Measurements from ENCODE around the gene TRAPPC11. TPM values are rescaled to one million over a fixed set of nuclear protein-coding genes. Genes with fewer than 3 reads are reported as not detected.

TRAPPC11 gene
- total RNA-seq, 1 experiment from 2014 or later: 21.5 TPM

GRCh38 chr4:183686461-183686860 is 27.4 kb downstream of the TRAPPC11 start:
- DNase-seq: no peak
- H3K27me3 Mint-ChIP-seq (ENCODE audit: unreplicated experiment): no peaks in the 10 kb centered on the region
- no TSS peak for BruUV-seq (replicated peaks)
- no peak for TF ChIP-seq CTCF (IDR thresholded peaks at IDR 0.05; ENCODE audit: unreplicated experiment)
- no peak overlapping the region for H3K27ac Mint-ChIP-seq (ENCODE audit: unreplicated experiment)
- no peak overlapping the region for H3K4me3 Mint-ChIP-seq (ENCODE audit: low read depth, unreplicated experiment)
- intact Hi-C loops (cut with micrococcal nuclease; ENCODE audit: unreplicated experiment): no loop called here
- CTCF ChIA-PET: no interaction called here
- no peaks in the 10 kb centered on the region for H3K4me1 Mint-ChIP-seq (ENCODE audit: low read depth, unreplicated experiment)
- peaks cover 5% of the 10 kb centered on the region for H3K36me3 Mint-ChIP-seq (ENCODE audit: insufficient read depth, unreplicated experiment)
- H3K9me3 Mint-ChIP-seq (ENCODE audit: low read depth, unreplicated experiment): no peaks in the 10 kb centered on the region

DNA sequence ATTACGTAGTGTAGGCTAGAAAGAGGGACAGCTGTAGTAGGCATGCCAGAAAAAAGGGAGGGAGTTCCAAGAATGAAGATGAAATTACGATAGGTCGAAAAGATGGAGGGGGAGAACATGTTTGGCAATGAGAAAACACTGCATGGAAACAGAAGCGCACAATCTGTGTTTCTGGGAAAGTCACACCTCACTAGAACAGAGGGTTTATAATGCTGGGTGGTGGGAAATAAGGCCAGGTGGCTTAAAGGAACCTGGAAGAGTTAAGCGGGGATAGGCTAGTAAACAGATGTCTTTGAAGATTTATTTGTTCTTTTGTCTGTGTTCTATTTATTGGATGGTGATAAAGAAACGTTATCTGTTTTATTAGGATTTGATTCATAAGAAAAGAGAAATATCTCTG is 29.1 kb downstream of the TRAPPC11 start:
- DNase-seq: no peak
- TF ChIP-seq CTCF (IDR thresholded peaks at IDR 0.05; ENCODE audit: unreplicated experiment): no peak
- Mint-ChIP-seq H3K27me3 (ENCODE audit: unreplicated experiment) (no peaks in the 10 kb centered on the region), H3K9me3 (ENCODE audit: low read depth, unreplicated experiment) (no peaks in the 10 kb centered on the region), H3K27ac (ENCODE audit: unreplicated experiment) (no peak overlapping the region), H3K4me1 (ENCODE audit: low read depth, unreplicated experiment) (no peaks in the 10 kb centered on the region), H3K4me3 (ENCODE audit: low read depth, unreplicated experiment) (no peak overlapping the region), H3K36me3 (ENCODE audit: insufficient read depth, unreplicated experiment) (peaks cover 5% of the 10 kb centered on the region)
- CTCF ChIA-PET: no interaction called here
- no TSS peak for BruUV-seq (replicated peaks)
- intact Hi-C loops (cut with micrococcal nuclease; ENCODE audit: unreplicated experiment): no loop called here

DNA sequence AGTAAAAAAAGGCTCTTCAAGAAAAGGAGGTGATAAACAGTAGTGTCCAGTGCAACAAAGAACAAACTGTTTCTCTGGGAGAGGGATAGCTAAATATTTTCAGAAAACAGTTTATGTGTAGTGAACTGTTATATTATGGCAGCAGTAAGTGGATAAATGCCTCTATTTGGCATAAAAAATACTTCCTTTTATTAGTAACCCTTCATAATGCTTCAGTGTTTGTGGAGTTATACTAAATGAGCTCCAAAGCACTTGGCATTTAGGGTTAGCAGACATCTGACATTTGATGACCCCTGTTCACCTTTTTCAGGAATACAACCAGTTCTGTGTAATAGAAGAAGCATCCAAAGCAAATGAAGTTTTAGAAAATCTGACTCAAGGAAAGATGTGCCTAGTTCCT is 31.9 kb downstream of the TRAPPC11 start:
- Mint-ChIP-seq H3K4me1 (ENCODE audit: low read depth, unreplicated experiment) (no peaks in the 10 kb centered on the region), H3K36me3 (ENCODE audit: insufficient read depth, unreplicated experiment) (no peaks in the 10 kb centered on the region)
- DNase-seq: no peak

DNA sequence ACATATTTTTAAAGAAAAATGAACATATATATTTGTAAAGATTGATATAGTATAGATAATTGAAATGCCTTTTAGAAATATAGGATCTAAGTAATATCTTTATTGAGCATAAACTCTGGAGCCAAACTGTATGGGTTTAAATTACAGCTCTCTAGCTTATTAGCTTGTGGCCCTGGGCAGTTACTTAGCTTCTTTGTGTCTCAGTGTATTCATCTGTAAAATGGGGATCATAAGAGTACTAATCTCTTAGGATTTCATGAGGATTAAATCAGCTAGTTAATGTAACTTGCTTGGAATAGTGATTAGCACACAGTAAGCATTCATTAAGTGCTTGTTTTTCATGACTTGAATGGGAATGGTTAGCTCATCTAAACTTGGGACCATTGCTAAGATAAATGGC is 32.8 kb downstream of the TRAPPC11 start:
- no peak for DNase-seq
- H3K4me1 Mint-ChIP-seq (ENCODE audit: low read depth, unreplicated experiment): no peaks in the 10 kb centered on the region
- no peak overlapping the region for H3K4me3 Mint-ChIP-seq (ENCODE audit: low read depth, unreplicated experiment)
- CTCF ChIA-PET: no interaction called here
- no peak overlapping the region for H3K27ac Mint-ChIP-seq (ENCODE audit: unreplicated experiment)
- H3K36me3 Mint-ChIP-seq (ENCODE audit: insufficient read depth, unreplicated experiment): no peaks in the 10 kb centered on the region
- no peaks in the 10 kb centered on the region for H3K9me3 Mint-ChIP-seq (ENCODE audit: low read depth, unreplicated experiment)
- H3K27me3 Mint-ChIP-seq (ENCODE audit: unreplicated experiment): no peaks in the 10 kb centered on the region
- no TSS peak for BruUV-seq (replicated peaks)
- no peak for TF ChIP-seq CTCF (IDR thresholded peaks at IDR 0.05; ENCODE audit: unreplicated experiment)
- intact Hi-C loops (cut with micrococcal nuclease; ENCODE audit: unreplicated experiment): no loop called here

More for the DNA sequence above, 31.9 kb downstream of the TRAPPC11 start:
- Mint-ChIP-seq H3K27me3 (ENCODE audit: unreplicated experiment) (no peaks in the 10 kb centered on the region), H3K27ac (ENCODE audit: unreplicated experiment) (no peak overlapping the region), H3K9me3 (ENCODE audit: low read depth, unreplicated experiment) (no peaks in the 10 kb centered on the region), H3K4me3 (ENCODE audit: low read depth, unreplicated experiment) (no peak overlapping the region)
- TF ChIP-seq CTCF (IDR thresholded peaks at IDR 0.05; ENCODE audit: unreplicated experiment): no peak
- CTCF ChIA-PET: no interaction called here
- intact Hi-C loops (cut with micrococcal nuclease; ENCODE audit: unreplicated experiment): no loop called here
- no TSS peak for BruUV-seq (replicated peaks)

DNA sequence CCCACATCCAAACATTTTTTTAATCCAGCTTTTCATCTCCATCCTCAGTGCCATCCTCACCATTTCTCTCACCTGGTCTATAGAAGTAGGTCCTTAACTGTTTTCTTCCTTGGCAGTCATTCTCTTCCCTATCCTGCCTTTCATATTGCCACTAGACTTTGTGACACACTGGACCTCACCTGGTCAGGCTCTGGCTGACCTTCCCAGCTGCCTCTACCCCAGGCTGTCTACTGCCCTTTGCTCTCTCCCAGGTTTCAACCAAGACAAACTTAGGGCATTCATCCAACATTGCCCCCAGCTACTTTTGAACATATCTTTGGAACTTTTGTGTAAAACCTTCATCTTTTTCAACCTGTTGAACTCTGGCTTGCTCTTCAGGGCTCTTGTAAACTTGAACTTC is 39.8 kb downstream of the TRAPPC11 start:
- no peak for DNase-seq
- peaks cover 14% of the 10 kb centered on the region for H3K36me3 Mint-ChIP-seq (ENCODE audit: insufficient read depth, unreplicated experiment)
- H3K27ac Mint-ChIP-seq (ENCODE audit: unreplicated experiment): no peak overlapping the region
- BruUV-seq (replicated peaks): no TSS peak
- CTCF ChIA-PET: no interaction called here
- no peak for TF ChIP-seq CTCF (IDR thresholded peaks at IDR 0.05; ENCODE audit: unreplicated experiment)
- H3K27me3 Mint-ChIP-seq (ENCODE audit: unreplicated experiment): no peaks in the 10 kb centered on the region
- H3K4me3 Mint-ChIP-seq (ENCODE audit: low read depth, unreplicated experiment): no peak overlapping the region
- intact Hi-C loops (cut with micrococcal nuclease; ENCODE audit: unreplicated experiment): no loop called here
- no peaks in the 10 kb centered on the region for H3K4me1 Mint-ChIP-seq (ENCODE audit: low read depth, unreplicated experiment)
- H3K9me3 Mint-ChIP-seq (ENCODE audit: low read depth, unreplicated experiment): no peaks in the 10 kb centered on the region

Measured in Calu3 (cell line).